SJSA1 (cell line): ENCODE measurements around the gene HSD3B7. TPM values are rescaled to one million over a fixed set of nuclear protein-coding genes. Genes with fewer than 3 reads are reported as not detected.
"Not testable (repeated sequence)": the region's sequence is repeated elsewhere in the genome, so short reads cannot be mapped to it uniquely, and the experiment has no call there.

Source experiments
- DNase-seq, 2 experiments: peaks; one replicate each; pipeline ENCODE4 v3.0.0-alpha.2; 2015 to 2020; ENCODE audit warnings: low spot score in 2 of 2, low read depth in 1 of 2
- H3K27ac ChIP-seq: fragments of 250-450 bp; sonication (Bioruptor Pico); 2 replicates; pipeline ENCODE4 v1.5.1; 2020; ENCODE audit warnings: mild to moderate bottlenecking, moderate library complexity
- H3K27me3 ChIP-seq: fragments of 250-450 bp; sonication (Bioruptor Pico); replicated peaks from 2 replicates; pipeline ENCODE4 v1.5.1; 2020; ENCODE audit warnings: mild to moderate bottlenecking, moderate library complexity
- H3K36me3 ChIP-seq: fragments of 250-450 bp; sonication (Bioruptor Pico); 2 replicates; pipeline ENCODE4 v1.5.1; 2020; ENCODE audit warnings: mild to moderate bottlenecking
- H3K4me1 ChIP-seq: fragments of 250-450 bp; sonication (Bioruptor Pico); replicated peaks from 2 replicates; pipeline ENCODE4 v1.6.1; 2021; ENCODE audit warnings: mild to moderate bottlenecking
- H3K4me3 ChIP-seq: fragments of 250-450 bp; sonication (Bioruptor Pico); 2 replicates; pipeline ENCODE4 v1.5.1; 2020; ENCODE audit warnings: mild to moderate bottlenecking
- H3K9me3 ChIP-seq: fragments of 250-450 bp; sonication (Bioruptor Pico); replicated peaks from 2 replicates; pipeline ENCODE4 v1.5.1; 2020; ENCODE audit warnings: mild to moderate bottlenecking
- total RNA-seq: library from RNA; depleted of rRNA; stranded (reverse); fragments of >200 nt; shearing (Covaris generic); gene quantifications from 2 replicates; pipeline ENCODE4 v1.2.3, GENCODE V29; 2014; rRNA removed

HSD3B7 gene
- 4.1 and 7.8 TPM in 2 replicates for total RNA-seq

DNA sequence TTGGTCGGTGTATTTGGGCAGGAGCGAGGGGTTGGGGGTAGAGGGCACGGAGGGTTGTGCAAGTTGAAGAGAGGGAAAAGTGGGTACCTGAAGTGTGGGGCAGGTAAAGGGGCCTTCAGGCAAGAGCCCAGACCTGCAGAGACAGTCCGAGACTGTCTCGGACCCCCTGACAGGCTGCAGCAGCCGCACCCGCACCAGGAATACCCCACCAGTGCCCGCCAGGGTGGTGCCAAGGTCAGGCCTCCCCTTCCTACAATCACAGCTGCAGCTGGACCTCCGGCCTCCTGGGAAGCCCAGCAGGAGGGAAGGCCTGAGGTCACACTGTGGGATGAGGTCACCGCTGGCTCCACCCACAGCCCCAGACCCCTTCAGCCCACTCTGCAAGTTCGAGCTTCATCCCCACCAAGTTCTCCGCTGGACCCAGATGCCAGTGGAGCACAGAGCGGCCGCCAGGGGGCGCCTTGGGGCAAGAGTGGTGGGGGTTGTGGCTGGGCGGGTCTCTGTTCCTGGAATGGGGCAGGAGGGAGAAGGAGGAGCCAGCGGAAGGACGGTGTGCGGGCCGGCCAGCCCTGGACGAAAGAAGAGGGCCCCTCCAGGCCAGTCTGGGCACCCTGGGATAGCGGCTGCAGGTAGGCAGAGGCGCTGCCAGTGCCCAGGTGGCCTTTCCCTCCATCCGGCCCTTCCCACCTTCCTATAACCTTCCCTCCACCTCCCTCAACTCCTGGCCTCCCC, at the start of gene HSD3B7:
TSS of gene HSD3B7 (plus strand) at position 539 of the 732 bp plus-strand sequence. CDS start 452 bp downstream, outside the sequence.
- Histone ChIP-seq H3K27ac (no peak within 1 kb of the TSS), H3K27me3 (no peaks in the 10 kb centered on the region), H3K4me3 (no peak within 1 kb of the TSS), H3K36me3 (peaks cover 48% of the 10 kb centered on the region), H3K9me3 (no peaks in the 10 kb centered on the region), H3K4me1 (peaks cover 5% of the 10 kb centered on the region)
- peak; percentile 72 to 90 for DNase-seq

DNA sequence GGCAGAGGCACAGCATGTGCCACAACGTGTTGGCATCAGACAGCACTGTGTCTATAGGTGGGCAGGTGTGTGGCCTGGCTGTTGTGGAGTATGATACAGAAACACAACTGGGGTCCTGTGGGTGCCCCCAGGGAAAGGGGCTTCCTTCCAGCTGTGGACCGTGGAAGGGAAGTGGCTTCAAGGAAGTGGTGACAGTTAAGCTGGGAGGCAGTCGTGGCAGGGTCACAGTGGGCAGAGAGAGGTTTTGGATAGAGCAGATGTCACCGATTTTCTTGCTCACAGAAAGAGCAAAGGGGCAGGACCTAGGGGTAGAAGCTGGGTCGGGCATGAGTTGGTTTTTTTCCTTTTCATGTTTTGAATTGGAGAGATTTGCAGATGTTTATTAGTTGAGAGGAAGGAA, 47.3 kb upstream of the HSD3B7 start:
- Histone ChIP-seq H3K4me1 (no peaks in the 10 kb centered on the region; the same call in 1 of the 2 replicates), H3K36me3 (peaks cover 28% of the 10 kb centered on the region), H3K4me3 (no peak overlapping the region), H3K9me3 (no peaks in the 10 kb centered on the region), H3K27me3 (no peaks in the 10 kb centered on the region), H3K27ac (no peak overlapping the region)
- DNase-seq, result no peak

DNA sequence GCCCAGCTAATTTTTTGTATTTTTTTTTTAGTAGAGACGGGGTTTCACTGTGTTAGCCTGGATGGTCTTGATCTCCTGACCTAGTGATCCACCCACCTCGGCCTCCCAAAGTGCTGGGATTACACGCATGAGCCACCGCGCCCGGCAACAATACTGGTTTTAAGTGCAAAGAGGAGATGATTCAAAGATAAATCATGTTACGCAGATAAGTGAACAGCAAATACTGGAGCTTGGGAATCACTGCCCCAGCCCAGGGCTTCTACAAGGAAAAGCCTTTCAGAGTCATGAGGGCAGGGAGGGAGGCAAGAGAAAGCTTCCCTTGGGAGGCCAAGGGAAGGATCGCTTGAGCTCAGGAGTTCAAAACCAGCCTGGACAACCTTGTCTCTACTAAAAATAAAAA, 45.4 kb upstream of the HSD3B7 start:
- H3K9me3 ChIP-seq, DNase-seq, H3K27ac ChIP-seq, H3K27me3 ChIP-seq, H3K4me3 ChIP-seq, H3K4me1 ChIP-seq: not testable (repeated sequence)
- peaks cover 38% of the 10 kb centered on the region for H3K36me3 ChIP-seq

DNA sequence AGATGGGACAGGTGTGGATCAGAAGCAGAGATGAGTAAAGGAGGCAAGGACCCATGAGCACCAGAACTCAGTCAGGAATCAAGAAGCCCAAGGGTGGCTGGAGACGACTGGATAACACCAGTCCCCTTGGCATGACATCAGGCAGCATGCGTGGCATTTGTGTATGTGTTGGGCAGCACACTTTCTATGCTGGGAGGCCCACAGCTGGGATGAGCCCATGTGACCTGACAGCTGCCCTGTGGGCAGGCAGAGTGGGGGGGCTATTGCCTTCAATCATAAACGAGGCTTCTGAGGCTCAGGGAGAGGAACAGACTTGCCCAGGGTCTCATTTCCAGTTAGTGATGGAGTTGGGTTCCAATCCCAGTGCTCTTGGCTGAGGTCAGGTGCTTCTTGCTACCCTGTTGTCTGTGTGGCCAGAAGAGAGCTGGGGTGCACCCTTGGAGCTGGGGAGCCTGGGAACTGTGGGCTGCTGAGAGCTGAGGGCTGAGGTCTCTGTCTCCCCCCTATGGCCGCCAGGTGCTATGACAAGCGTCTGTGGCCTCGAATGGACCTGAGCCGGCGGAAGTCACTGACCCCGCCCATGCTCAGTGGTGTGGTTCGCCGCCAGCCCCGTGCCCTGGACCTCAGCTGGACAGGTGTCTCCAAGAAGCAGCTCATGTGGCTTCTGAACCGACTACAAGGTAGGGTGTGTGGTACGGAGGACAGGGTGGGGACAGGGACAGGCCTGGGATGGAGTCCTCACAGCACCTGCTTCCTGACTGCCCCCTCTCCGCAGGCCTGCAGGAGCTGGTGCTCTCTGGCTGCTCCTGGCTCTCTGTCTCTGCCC, 43.2 kb upstream of the HSD3B7 start:
- H3K9me3 ChIP-seq, result no peaks in the 10 kb centered on the region
- H3K4me3 ChIP-seq, result no peak overlapping the region
- H3K36me3 ChIP-seq, result peaks cover 28% of the 10 kb centered on the region
- no peaks in the 10 kb centered on the region; the same call in 1 of the 2 replicates for H3K4me1 ChIP-seq
- H3K27me3 ChIP-seq, result no peaks in the 10 kb centered on the region
- H3K27ac ChIP-seq, result no peak overlapping the region
- peak; percentile 60 to 74 for DNase-seq

- no peak overlapping the region for H3K4me3 ChIP-seq
- no peak overlapping the region for H3K27ac ChIP-seq
- no peaks in the 10 kb centered on the region; the same call in 1 of the 2 replicates for H3K4me1 ChIP-seq
- peaks cover 26% of the 10 kb centered on the region for H3K36me3 ChIP-seq
- H3K9me3 ChIP-seq, result no peaks in the 10 kb centered on the region
- no peak for DNase-seq
- H3K27me3 ChIP-seq, result no peaks in the 10 kb centered on the region
These were observed 42.6 kb upstream of the HSD3B7 start for GRCh38 chr16:30942426-30942806.

DNA sequence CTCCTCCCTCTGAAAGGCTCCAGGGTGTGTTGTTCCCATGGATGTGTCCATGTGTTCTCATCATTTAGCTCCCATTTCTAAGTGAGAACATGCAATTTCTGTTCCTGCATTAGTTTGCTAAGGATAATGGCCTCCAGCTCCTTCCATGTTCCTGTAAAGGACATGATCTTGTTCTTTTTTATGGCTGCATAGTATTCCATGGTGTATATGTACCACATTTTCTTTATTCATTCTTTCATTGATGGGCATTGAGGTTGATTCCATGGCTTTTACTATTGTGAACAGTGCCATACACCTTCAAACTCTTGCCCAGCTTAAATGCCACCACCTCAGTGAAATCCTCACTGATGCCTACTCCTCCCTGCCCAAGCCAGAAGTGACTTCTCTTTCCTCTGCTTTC, 40.7 kb upstream of the HSD3B7 start:
- H3K9me3 ChIP-seq, result no peaks in the 10 kb centered on the region
- H3K27ac ChIP-seq, result no peak overlapping the region
- H3K4me3 ChIP-seq, result no peak overlapping the region
- H3K36me3 ChIP-seq, result peaks cover 31% of the 10 kb centered on the region
- DNase-seq, result no peak
- H3K27me3 ChIP-seq, result no peaks in the 10 kb centered on the region
- peaks cover 7% of the 10 kb centered on the region for H3K4me1 ChIP-seq

DNA sequence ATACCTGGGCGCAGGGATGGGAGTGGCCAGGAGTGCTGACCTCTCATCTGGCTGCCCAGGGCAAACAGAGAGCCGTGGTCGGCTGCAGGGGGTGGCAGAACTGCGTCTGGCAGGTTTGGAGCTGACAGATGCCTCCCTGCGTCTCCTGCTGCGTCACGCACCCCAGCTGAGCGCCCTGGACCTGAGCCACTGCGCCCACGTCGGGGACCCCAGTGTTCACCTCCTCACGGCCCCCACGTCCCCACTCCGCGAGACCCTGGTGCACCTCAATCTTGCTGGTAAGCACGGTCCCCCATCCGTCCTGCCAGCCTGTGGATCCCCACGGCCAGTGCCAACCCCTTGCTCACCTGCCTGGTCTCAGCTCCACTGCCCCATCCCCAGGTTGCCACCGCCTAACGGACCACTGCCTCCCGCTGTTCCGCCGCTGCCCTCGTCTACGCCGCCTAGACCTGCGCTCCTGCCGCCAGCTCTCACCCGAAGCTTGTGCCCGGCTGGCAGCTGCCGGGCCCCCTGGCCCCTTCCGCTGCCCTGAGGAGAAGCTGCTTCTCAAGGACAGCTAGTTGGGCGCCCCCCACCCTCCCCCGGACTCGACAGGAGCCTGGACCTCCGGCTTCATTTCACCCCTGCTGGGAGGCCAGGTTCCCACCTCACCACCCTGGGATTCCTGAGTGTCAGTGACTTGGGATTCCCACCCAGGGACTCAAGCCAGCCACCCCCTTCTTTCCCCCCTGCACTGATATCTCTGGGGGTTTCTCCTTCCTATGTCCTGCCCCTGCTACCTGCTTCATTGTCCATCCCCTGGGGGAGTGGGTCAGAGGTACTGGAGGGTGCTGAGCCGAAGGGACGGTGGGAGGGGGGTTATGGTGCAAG, 38.1 kb upstream of the HSD3B7 start:
- no peaks in the 10 kb centered on the region for H3K9me3 ChIP-seq
- H3K27ac ChIP-seq, result no peak overlapping the region
- no peak for DNase-seq
- no peaks in the 10 kb centered on the region for H3K27me3 ChIP-seq
- H3K4me1 ChIP-seq, result peaks cover 17% of the 10 kb centered on the region
- no peak overlapping the region for H3K4me3 ChIP-seq
- peaks cover 27% of the 10 kb centered on the region for H3K36me3 ChIP-seq

- H3K4me1 ChIP-seq, result peaks cover 17% of the 10 kb centered on the region
- peak overlapping the region; percentile 7; the same call in 1 of the 2 replicates for H3K27ac ChIP-seq
- no peak for DNase-seq
- no peaks in the 10 kb centered on the region for H3K27me3 ChIP-seq
- peaks cover 22% of the 10 kb centered on the region for H3K36me3 ChIP-seq
- H3K4me3 ChIP-seq, result no peak overlapping the region
- no peaks in the 10 kb centered on the region for H3K9me3 ChIP-seq
These were observed 37.5 kb upstream of the HSD3B7 start for GRCh38 chr16:30947541-30947858.

DNA sequence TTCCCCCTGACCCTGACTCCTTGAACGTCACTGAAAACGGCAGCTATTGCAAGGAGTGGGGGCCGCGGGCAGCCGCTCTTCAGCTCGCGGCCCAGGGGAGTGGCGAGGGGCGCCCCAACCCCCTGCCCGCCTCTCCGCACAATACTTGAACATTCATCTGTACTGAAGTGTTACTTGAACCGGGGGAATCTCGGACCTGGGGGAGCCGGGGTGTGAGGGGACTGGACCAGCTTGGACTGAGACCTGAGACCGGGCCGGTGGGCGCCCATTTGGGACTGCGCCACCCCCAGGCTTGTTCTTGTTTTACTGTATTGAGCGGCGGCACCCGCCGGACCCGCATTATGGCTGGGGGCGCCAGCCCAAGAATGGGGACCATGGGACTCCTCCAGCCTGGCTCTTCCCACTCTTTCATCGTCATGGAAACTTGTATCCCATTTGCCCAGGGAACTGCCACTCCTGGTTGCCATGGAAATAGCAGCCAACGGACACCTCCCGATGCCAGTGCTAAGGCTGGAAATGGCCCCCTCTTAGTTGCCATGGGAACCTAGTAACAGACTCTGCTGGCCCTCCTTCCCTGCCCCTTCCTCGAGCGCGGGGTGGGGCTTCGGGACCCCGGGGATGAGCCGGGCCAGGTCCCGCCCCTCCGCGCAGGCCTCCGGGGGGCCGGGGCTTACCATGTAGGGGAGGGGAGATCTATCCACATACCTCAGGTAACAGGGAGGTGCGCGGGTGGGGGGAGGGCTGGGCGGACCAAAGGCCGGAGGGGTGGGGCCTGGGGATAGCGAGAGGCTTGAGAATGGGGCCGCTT, 36.9 kb upstream of the HSD3B7 start:
- Histone ChIP-seq H3K9me3 (no peaks in the 10 kb centered on the region), H3K27ac (peak overlapping the region; percentile 46), H3K36me3 (peaks cover 17% of the 10 kb centered on the region), H3K4me3 (peak overlapping the region; percentile 91), H3K27me3 (no peaks in the 10 kb centered on the region), H3K4me1 (peaks cover 17% of the 10 kb centered on the region)
- peak; percentile 82 to 93 for DNase-seq

DNA sequence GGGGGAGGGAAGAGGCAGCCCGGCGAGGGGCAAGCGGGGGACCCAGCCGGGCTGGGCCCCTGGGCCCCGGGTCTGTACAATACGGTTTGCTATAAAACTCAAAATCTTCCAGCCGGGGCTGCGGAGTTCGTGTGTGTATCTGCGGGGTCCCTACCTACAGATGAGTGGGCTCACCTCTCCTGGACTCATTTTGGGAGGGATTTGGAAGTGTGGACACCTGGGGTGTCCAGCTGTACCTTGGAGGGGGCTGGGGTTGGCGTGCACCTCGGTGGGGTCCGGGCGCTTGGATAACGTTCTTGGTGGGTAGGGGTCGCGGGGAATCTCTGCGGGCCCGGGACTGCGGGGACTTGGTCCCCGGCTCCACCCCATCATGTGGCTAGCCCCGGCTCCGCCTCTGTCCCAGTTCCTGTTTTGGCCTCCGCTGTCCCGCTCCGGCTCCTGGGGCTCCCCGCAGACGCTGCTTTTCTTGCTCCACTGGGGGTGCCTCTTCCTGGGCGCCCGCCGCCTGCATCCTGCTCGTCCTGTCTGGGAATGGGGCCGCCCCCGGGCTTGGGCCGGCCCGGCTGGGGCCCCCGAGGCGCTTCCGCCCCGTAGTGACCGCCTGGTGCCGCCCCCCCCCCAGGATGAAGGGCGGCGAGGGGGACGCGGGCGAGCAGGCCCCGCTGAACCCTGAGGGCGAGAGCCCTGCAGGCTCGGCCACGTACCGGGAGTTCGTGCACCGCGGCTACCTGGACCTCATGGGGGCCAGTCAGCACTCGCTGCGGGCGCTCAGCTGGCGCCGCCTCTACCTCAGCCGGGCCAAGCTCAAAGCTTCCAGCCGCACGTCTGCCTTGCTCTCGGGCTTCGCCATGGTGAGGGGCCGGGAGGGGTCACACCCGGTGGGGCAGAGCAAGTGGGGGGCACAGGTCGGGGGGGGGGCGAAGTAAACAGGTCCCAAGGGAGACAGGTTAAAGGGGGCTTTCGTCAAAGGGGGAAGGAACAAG, 36.0 kb upstream of the HSD3B7 start, which contains the start of gene ORAI3:
TSS of gene ORAI3 (plus strand) at position 402 of the 983 bp plus-strand sequence. CDS start at position 624, 222 bp downstream.
- Histone ChIP-seq H3K27ac (peak within 1 kb of the TSS; percentile 46), H3K4me1 (peaks cover 17% of the 10 kb centered on the region), H3K4me3 (peak within 1 kb of the TSS; percentile 91), H3K36me3 (peaks cover 12% of the 10 kb centered on the region), H3K27me3 (no peaks in the 10 kb centered on the region), H3K9me3 (no peaks in the 10 kb centered on the region)
- DNase-seq, result peak; percentile 42 to 45

- Histone ChIP-seq H3K36me3 (peaks cover 7% of the 10 kb centered on the region), H3K27me3 (no peaks in the 10 kb centered on the region), H3K9me3 (no peaks in the 10 kb centered on the region), H3K4me1 (peaks cover 17% of the 10 kb centered on the region), H3K4me3 (peak overlapping the region; percentile 91), H3K27ac (no peak overlapping the region; the same call in 1 of the 2 replicates)
- DNase-seq, result peak; percentile 37 to 69
These were observed 35.1 kb upstream of the HSD3B7 start for GRCh38 chr16:30949650-30950515.
